ENCODE data around the gene NUP210L. TPM values are rescaled to one million over a fixed set of nuclear protein-coding genes. Genes with fewer than 3 reads are reported as not detected.

NUP210L gene
- total RNA-seq, 2 experiments from 2014 or later, result 0.03 to 0.06 TPM

DNA sequence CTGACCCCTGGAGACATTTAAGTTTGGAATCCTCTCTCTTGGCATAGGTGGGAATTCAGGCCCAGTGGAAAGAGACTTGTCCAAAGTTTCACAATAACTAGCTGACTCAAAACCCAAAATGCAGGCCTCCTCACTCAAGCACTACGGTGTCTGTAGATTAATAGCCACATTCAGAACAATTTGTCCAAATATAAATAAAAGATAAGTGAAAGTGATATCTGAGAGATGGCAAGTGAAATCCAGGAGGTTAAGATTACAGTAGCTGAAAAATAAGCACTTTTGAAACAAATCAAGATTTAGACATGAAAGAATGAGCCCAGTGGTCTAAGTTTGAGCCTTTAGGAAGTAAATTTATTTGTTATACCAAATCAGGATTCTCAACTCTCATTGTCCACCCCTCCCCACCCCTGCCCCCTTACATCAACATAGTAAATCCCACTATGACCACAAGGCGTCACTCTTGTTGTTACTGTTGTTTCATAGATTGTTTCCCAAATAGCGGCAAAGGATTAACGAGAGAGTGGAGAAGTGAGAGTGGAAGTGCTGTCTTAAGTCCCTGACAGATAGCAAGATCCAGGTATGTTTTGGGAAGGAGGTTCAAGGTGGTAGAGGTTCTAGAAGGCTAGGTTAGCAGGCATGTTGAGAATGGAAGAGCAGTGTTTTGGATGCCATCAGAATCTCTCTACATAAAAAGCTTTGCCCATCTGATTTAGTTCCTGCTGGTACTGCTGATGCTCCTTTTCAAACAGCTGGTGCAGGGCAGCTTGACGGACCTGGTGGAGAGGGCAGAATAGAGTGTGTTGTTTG lies 44.1 kb upstream of the NUP210L start:
- Histone ChIP-seq H3K4me3 (ENCODE audit: low read depth, low read length, poor library complexity, severe bottlenecking) (no peak overlapping the region), H2AFZ (ENCODE audit: low read length) (peak overlapping the region; percentile 56; the same call in 1 of the 2 replicates), H4K20me1 (ENCODE audit: insufficient read depth, low read length) (no peaks in the 10 kb centered on the region), H3K9me2 (ENCODE audit: insufficient read depth, low read length) (no peaks in the 10 kb centered on the region), H3K36me3 (ENCODE audit: insufficient read depth, low read length) (no peaks in the 10 kb centered on the region), H3K4me2 (ENCODE audit: low read length) (peak overlapping the region; percentile 37), H3K9me3 (ENCODE audit: low read length) (no peaks in the 10 kb centered on the region), H3K79me2 (ENCODE audit: insufficient read depth, low read depth, low read length) (no peaks in the 10 kb centered on the region), H3K27ac (ENCODE audit: low read depth, low read length, poor library complexity, severe bottlenecking) (no peak overlapping the region), H3K4me1 (ENCODE audit: insufficient read depth, low read length, poor library complexity, severe bottlenecking) (no peaks in the 10 kb centered on the region)
- peak; percentile 71 for DNase-seq (ENCODE audit: low spot score)
- TF ChIP-seq EZH2phosphoT487 (IDR thresholded peaks at IDR 0.05; ENCODE audit: borderline replicate concordance, low read depth, low read length), result no peak
- TF ChIP-seq, protein P1, sequence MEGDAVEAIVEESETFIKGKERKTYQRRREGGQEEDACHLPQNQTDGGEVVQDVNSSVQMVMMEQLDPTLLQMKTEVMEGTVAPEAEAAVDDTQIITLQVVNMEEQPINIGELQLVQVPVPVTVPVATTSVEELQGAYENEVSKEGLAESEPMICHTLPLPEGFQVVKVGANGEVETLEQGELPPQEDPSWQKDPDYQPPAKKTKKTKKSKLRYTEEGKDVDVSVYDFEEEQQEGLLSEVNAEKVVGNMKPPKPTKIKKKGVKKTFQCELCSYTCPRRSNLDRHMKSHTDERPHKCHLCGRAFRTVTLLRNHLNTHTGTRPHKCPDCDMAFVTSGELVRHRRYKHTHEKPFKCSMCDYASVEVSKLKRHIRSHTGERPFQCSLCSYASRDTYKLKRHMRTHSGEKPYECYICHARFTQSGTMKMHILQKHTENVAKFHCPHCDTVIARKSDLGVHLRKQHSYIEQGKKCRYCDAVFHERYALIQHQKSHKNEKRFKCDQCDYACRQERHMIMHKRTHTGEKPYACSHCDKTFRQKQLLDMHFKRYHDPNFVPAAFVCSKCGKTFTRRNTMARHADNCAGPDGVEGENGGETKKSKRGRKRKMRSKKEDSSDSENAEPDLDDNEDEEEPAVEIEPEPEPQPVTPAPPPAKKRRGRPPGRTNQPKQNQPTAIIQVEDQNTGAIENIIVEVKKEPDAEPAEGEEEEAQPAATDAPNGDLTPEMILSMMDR (conservative IDR thresholded peaks at IDR 0.05; ENCODE audit: low read length), result peak; percentile 86
- ChIA-PET CTCF (ENCODE audit: unreplicated experiment) (interaction anchor here (1.3 kb wide), 1 partner anchor 73 kb away, joined by 3 read pairs; the partner anchor contains the start of gene HAX1), POLR2A (interaction anchor here (0.6 to 1.2 kb wide), 2 partner anchors 72 to 136 kb away, joined by 3 to 5 read pairs; no protein-coding TSS in a partner anchor)
- intact Hi-C loops (cut with micrococcal nuclease; ENCODE audit: unreplicated experiment), result loop anchor here (1.0 kb wide), 2 partner anchors 73 to 136 kb away; partner anchors contain the start of gene HAX1
- BruUV-seq (replicated peaks), result no TSS peak

DNA sequence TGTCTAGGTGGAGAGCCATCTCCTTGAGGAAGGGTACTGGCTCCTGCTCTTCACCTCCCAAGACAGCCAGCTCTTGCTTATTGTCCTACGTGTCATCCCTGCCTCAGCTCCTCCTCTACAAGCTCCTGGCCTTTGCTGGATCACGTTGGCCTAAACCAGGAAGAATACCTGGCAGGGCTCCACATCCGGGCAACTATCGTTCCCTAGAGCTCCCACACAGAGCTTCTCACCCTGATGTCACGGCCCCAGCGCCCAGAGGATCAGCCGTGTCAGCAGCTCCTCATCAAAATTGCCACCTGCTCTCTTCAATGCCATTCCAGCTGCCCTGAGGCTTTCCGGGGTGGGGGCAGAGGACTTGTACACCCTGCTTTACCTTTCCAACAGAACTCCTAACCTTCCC lies 38.9 kb upstream of the NUP210L start:
- no peak for TF ChIP-seq EZH2phosphoT487 (IDR thresholded peaks at IDR 0.05; ENCODE audit: borderline replicate concordance, low read depth, low read length)
- TF ChIP-seq, protein P1 (conservative IDR thresholded peaks at IDR 0.05; ENCODE audit: low read length), result no peak
- Histone ChIP-seq H3K4me1 (ENCODE audit: insufficient read depth, low read length, poor library complexity, severe bottlenecking) (no peaks in the 10 kb centered on the region), H3K4me3 (ENCODE audit: low read depth, low read length, poor library complexity, severe bottlenecking) (no peak overlapping the region), H3K27ac (ENCODE audit: low read depth, low read length, poor library complexity, severe bottlenecking) (no peak overlapping the region), H3K4me2 (ENCODE audit: low read length) (no peak overlapping the region), H2AFZ (ENCODE audit: low read length) (no peak overlapping the region), H3K9me2 (ENCODE audit: insufficient read depth, low read length) (no peaks in the 10 kb centered on the region), H4K20me1 (ENCODE audit: insufficient read depth, low read length) (no peaks in the 10 kb centered on the region), H3K79me2 (ENCODE audit: insufficient read depth, low read depth, low read length) (no peaks in the 10 kb centered on the region), H3K9me3 (ENCODE audit: low read length) (no peaks in the 10 kb centered on the region), H3K36me3 (ENCODE audit: insufficient read depth, low read length) (no peaks in the 10 kb centered on the region)
- CTCF ChIA-PET (ENCODE audit: unreplicated experiment), result no interaction called here
- no peak for DNase-seq (ENCODE audit: low spot score)
- POLR2A ChIA-PET, result interaction anchor here (1.3 kb wide), 1 partner anchor 16 kb away, joined by 3 read pairs; no protein-coding TSS in a partner anchor
- intact Hi-C loops (cut with micrococcal nuclease; ENCODE audit: unreplicated experiment), result no loop called here
- BruUV-seq (replicated peaks), result no TSS peak

DNA sequence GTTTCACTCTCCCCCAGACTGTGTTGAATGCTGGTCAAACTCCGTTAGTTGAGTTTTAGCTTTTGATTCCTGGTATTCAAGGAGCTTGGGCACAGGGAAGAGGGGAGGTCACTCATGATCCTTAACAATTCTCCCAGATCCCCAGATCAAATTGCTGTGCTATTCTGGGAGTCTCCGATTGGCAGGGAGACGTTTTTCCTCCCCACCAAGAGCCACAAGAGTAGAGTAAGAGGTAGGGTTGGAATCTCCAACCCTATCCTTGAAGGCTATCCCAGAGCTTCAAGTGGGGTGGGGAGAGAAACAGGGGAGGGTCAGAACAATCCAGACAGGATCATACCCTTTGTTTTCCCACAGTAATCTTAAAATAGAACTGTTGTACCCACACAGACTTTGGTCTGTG lies 37.6 kb upstream of the NUP210L start:
- H3K4me1 ChIP-seq (ENCODE audit: insufficient read depth, low read length, poor library complexity, severe bottlenecking), result no peaks in the 10 kb centered on the region
- POLR2A ChIA-PET, result interaction anchor here (1.2 to 1.3 kb wide), 2 partner anchors 12 to 26 kb away, joined by 3 to 4 read pairs; no protein-coding TSS in a partner anchor
- no peaks in the 10 kb centered on the region for H3K9me2 ChIP-seq (ENCODE audit: insufficient read depth, low read length)
- BruUV-seq (replicated peaks), result no TSS peak
- no peaks in the 10 kb centered on the region for H3K79me2 ChIP-seq (ENCODE audit: insufficient read depth, low read depth, low read length)
- no peak for DNase-seq (ENCODE audit: low spot score)
- no peaks in the 10 kb centered on the region for H3K9me3 ChIP-seq (ENCODE audit: low read length)
- no peak overlapping the region for H2AFZ ChIP-seq (ENCODE audit: low read length)
- no peak overlapping the region for H3K27ac ChIP-seq (ENCODE audit: low read depth, low read length, poor library complexity, severe bottlenecking)
- no peak overlapping the region for H3K4me3 ChIP-seq (ENCODE audit: low read depth, low read length, poor library complexity, severe bottlenecking)
- intact Hi-C loops (cut with micrococcal nuclease; ENCODE audit: unreplicated experiment), result no loop called here
- no peaks in the 10 kb centered on the region for H3K36me3 ChIP-seq (ENCODE audit: insufficient read depth, low read length)
- H4K20me1 ChIP-seq (ENCODE audit: insufficient read depth, low read length), result no peaks in the 10 kb centered on the region
- CTCF ChIA-PET (ENCODE audit: unreplicated experiment), result no interaction called here
- TF ChIP-seq EZH2phosphoT487 (IDR thresholded peaks at IDR 0.05; ENCODE audit: borderline replicate concordance, low read depth, low read length), result no peak
- TF ChIP-seq, protein P1 (conservative IDR thresholded peaks at IDR 0.05; ENCODE audit: low read length), result no peak
- H3K4me2 ChIP-seq (ENCODE audit: low read length), result no peak overlapping the region
